OCI-LY1 (cell line): Measurements from ENCODE around the gene FOXF1.

Source experiments
- H2AFZ ChIP-seq: fragments of 200-600 bp; sonication (generic), shearing (Covaris generic); 2 replicates; pipeline ENCODE4 v1.6.0; 2014; ENCODE audit warnings: antibody characterized with exemption, mild to moderate bottlenecking, low read length
- H3F3A ChIP-seq: fragments of 200-600 bp; sonication (generic), shearing (Covaris generic); 2 replicates; pipeline ENCODE4 v1.6.0; 2014; ENCODE audit warnings: mild to moderate bottlenecking, antibody characterized with exemption, low read length, moderate library complexity; ENCODE audit not compliant: insufficient read depth
- H3K27ac ChIP-seq: fragments of 200-600 bp; sonication (generic); 2 replicates; pipeline ENCODE4 v1.5.1; 2014; ENCODE audit warnings: low read length, mixed run types, mild to moderate bottlenecking, low read depth; ENCODE audit not compliant: poor library complexity, severe bottlenecking
- H3K27me3 ChIP-seq: fragments of 200-600 bp; sonication (generic); 2 replicates; pipeline ENCODE4 v1.6.0; 2014; ENCODE audit warnings: antibody characterized with exemption, mild to moderate bottlenecking, low read length, moderate library complexity; ENCODE audit not compliant: insufficient read depth
- H3K36me3 ChIP-seq: fragments of 200-600 bp; sonication (generic); 2 replicates; pipeline ENCODE4 v1.6.1; 2014; ENCODE audit warnings: mild to moderate bottlenecking, antibody characterized with exemption, low read length, moderate library complexity, mixed read lengths; ENCODE audit not compliant: insufficient read depth
- H3K4me1 ChIP-seq: fragments of 200-600 bp; sonication (generic); 2 replicates; pipeline ENCODE4 v1.5.1; 2014; ENCODE audit warnings: mild to moderate bottlenecking, low read length, moderate library complexity; ENCODE audit not compliant: insufficient read depth, severe bottlenecking
- H3K4me2 ChIP-seq: fragments of 200-600 bp; sonication (generic), shearing (Covaris generic); 2 replicates; pipeline ENCODE4 v1.6.1; 2014; ENCODE audit warnings: low read length
- H3K4me3 ChIP-seq: fragments of 200-600 bp; sonication (generic); 2 replicates; pipeline ENCODE4 v1.5.1; 2014; ENCODE audit warnings: low read length, low read depth, mild to moderate bottlenecking, mixed read lengths; ENCODE audit not compliant: poor library complexity, severe bottlenecking
- H3K79me2 ChIP-seq: fragments of 200-600 bp; shearing (Covaris generic); 2 replicates; pipeline ENCODE4 v1.6.1; 2016; ENCODE audit warnings: mixed run types, low read length, mixed read lengths; ENCODE audit not compliant: insufficient read depth
- H3K9ac ChIP-seq: fragments of 200-600 bp; sonication (generic), shearing (Covaris generic); 2 replicates; pipeline ENCODE4 v1.6.1; 2014; ENCODE audit warnings: mild to moderate bottlenecking, low read length, mixed read lengths
- H3K9me2 ChIP-seq: fragments of 200-600 bp; sonication (generic), shearing (Covaris generic); 2 replicates; pipeline ENCODE4 v1.6.1; 2014; ENCODE audit warnings: low read depth, mild to moderate bottlenecking, low read length, mixed read lengths
- H3K9me3 ChIP-seq: fragments of 200-600 bp; shearing (Covaris generic); 2 replicates; pipeline ENCODE4 v1.6.1; 2014; ENCODE audit warnings: low read length, mixed read lengths
- H4K20me1 ChIP-seq: fragments of 200-600 bp; sonication (generic), shearing (Covaris generic); 2 replicates; pipeline ENCODE4 v1.6.0; 2016; ENCODE audit warnings: mild to moderate bottlenecking, low read length; ENCODE audit not compliant: insufficient read depth
- EZH2 ChIP-seq: fragments of 200-600 bp; sonication (generic), shearing (Covaris generic); IDR thresholded peaks from 2 replicates; pipeline ENCODE4 v1.8.0; 2017; ENCODE audit warnings: borderline replicate concordance, mixed run types, mild to moderate bottlenecking, antibody characterized with exemption, low read length, moderate library complexity, mixed read lengths
- TF ChIP-seq, protein P1 (sequence below): fragments of 200-600 bp; sonication (generic), shearing (Covaris generic); IDR thresholded peaks from 2 replicates; pipeline ENCODE4 v1.5.1; 2017; ENCODE audit warnings: mild to moderate bottlenecking, antibody characterized with exemption, low read length, moderate library complexity, mixed read lengths

FOXF1 gene

DNA sequence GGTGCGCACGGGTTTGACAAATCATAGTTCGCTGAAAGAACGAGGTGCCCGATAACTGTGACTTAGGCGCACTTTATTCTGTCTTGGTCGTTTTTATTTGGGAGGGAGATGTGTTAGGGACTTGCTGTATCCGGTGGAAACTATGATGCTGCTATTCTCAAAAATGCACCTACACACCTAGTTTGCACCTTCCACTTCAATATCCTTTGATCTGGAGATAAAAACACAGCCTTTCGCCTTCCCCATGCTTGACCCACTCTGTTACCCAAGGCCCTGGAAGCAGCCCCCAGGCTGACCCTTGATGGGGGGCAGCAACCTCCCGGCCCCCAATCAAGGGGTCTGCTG lies 15.0 kb upstream of the FOXF1 start:
- Histone ChIP-seq H3K4me3 (no peak overlapping the region), H3K4me1 (no peaks in the 10 kb centered on the region), H3K9me2 (no peaks in the 10 kb centered on the region), H3K36me3 (no peaks in the 10 kb centered on the region), H3K9ac (no peak overlapping the region), H3K79me2 (no peaks in the 10 kb centered on the region), H3K9me3 (no peaks in the 10 kb centered on the region), H3K4me2 (no peak overlapping the region), H3F3A (no peaks in the 10 kb centered on the region), H3K27me3 (no peaks in the 10 kb centered on the region), H4K20me1 (no peaks in the 10 kb centered on the region), H3K27ac (no peak overlapping the region), H2AFZ (no peak overlapping the region)
- no peak for TF ChIP-seq EZH2
- TF ChIP-seq, protein P1, sequence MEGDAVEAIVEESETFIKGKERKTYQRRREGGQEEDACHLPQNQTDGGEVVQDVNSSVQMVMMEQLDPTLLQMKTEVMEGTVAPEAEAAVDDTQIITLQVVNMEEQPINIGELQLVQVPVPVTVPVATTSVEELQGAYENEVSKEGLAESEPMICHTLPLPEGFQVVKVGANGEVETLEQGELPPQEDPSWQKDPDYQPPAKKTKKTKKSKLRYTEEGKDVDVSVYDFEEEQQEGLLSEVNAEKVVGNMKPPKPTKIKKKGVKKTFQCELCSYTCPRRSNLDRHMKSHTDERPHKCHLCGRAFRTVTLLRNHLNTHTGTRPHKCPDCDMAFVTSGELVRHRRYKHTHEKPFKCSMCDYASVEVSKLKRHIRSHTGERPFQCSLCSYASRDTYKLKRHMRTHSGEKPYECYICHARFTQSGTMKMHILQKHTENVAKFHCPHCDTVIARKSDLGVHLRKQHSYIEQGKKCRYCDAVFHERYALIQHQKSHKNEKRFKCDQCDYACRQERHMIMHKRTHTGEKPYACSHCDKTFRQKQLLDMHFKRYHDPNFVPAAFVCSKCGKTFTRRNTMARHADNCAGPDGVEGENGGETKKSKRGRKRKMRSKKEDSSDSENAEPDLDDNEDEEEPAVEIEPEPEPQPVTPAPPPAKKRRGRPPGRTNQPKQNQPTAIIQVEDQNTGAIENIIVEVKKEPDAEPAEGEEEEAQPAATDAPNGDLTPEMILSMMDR: no peak

DNA sequence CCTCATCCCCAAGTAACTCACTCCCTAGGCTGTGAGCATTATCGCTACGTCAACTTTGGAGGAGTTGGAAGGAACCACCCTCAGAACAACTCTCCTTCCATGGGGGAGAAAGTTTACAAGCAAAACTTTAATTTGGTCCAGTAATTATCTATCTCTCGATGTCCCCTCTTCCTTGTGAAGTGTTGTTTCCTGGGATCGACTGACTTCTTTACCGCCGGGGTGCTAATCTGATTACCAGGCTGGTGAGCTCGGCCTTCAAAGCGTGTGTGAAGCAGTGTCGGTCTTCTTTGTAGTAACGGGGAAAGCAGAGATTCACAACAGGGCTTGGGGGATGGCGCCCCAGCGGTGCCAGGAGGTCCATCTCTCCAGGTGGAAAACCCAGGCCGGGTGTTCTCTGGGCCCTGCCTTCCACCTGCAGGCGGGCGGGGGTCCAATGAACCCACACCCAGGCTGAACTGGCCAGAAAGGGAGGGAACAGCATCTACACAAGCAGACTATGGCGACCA lies 14.5 kb upstream of the FOXF1 start:
- Histone ChIP-seq H3K79me2 (no peaks in the 10 kb centered on the region), H3K9ac (no peak overlapping the region), H3K9me2 (no peaks in the 10 kb centered on the region), H3K4me3 (no peak overlapping the region), H3K9me3 (no peaks in the 10 kb centered on the region), H3F3A (no peaks in the 10 kb centered on the region), H3K27me3 (no peaks in the 10 kb centered on the region), H3K4me1 (no peaks in the 10 kb centered on the region), H3K4me2 (no peak overlapping the region), H3K36me3 (no peaks in the 10 kb centered on the region), H4K20me1 (no peaks in the 10 kb centered on the region), H2AFZ (no peak overlapping the region), H3K27ac (no peak overlapping the region)
- no peak for TF ChIP-seq EZH2
- TF ChIP-seq, protein P1: no peak

DNA sequence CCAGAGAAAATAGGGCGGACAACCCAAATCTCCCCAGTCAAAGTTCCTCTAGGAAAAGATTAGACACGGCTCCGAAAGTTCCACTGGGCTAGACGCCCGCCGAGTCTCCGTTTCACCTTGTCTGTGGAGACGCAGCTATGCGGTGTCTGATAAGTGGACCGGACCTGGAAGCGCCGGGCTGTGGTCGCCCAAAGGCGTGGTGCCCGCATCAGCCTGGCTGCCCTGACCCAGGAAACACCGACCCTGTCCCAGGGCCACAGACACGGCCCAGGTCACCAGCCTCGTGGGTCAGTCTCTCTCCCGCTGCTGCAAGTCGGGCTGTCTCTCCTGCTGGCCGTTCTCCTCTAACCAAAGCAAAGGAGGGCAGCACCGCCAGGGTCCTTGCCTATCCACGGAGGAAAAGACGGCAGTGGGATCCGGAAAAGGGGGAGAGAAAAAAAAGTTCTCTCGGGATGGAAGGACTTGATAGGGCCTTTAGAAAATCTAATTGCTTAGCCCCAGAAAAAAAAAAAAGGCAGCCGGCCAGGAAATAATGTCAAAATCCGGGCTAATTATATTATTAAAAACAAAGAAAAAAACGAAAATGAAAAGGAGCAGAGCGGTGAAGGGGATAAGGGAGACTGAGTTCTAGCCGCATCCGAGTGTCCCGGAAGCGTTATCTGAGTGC lies 13.9 kb upstream of the FOXF1 start:
- Histone ChIP-seq H4K20me1 (no peaks in the 10 kb centered on the region), H3K9me3 (no peaks in the 10 kb centered on the region), H3K4me1 (no peaks in the 10 kb centered on the region), H3K9ac (no peak overlapping the region), H3F3A (no peaks in the 10 kb centered on the region), H2AFZ (no peak overlapping the region), H3K27me3 (no peaks in the 10 kb centered on the region), H3K9me2 (no peaks in the 10 kb centered on the region), H3K4me3 (no peak overlapping the region), H3K27ac (no peak overlapping the region), H3K36me3 (no peaks in the 10 kb centered on the region), H3K79me2 (no peaks in the 10 kb centered on the region), H3K4me2 (no peak overlapping the region)
- no peak for TF ChIP-seq EZH2
- TF ChIP-seq, protein P1: no peak
